ENCODE results near the gene SMURF1. TPM values are rescaled to one million over a fixed set of nuclear protein-coding genes. Genes with fewer than 3 reads are reported as not detected.

The SMURF1 gene
- total RNA-seq, 2 experiments from 2014 or later, result 10.3 to 10.4 TPM

DNA sequence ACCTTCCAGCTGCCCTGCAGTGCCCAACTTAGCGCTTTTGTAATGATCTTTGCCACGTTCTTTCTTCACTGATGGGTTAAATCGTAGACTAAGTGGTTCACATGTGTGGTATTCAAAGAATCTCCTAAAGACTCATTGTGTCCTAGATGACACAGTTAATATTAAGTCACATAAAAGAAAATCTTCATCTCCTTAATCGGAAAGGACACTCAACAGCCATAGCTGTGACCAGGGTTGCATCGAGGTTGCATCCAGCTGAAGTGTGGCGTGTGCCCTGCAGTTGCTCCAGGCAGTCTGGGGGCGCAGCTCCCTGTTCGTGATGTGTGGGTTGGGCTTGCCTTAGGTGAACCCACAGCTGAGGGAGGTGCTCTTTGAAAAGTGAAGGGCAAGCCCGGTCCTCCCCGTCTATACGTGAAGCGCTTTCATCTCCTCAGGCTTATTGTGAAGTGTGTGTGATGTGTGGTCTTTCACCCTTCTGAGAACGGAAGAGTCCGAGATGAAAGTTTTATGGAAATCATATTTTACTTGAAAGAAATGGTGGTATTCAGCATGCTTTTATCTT, 142.9 kb downstream of the SMURF1 start:
- Mint-ChIP-seq H3K36me3 (ENCODE audit: low read depth) (peaks cover 49% of the 10 kb centered on the region), H3K4me1 (ENCODE audit: low read depth) (peaks cover 45% of the 10 kb centered on the region)

DNA sequence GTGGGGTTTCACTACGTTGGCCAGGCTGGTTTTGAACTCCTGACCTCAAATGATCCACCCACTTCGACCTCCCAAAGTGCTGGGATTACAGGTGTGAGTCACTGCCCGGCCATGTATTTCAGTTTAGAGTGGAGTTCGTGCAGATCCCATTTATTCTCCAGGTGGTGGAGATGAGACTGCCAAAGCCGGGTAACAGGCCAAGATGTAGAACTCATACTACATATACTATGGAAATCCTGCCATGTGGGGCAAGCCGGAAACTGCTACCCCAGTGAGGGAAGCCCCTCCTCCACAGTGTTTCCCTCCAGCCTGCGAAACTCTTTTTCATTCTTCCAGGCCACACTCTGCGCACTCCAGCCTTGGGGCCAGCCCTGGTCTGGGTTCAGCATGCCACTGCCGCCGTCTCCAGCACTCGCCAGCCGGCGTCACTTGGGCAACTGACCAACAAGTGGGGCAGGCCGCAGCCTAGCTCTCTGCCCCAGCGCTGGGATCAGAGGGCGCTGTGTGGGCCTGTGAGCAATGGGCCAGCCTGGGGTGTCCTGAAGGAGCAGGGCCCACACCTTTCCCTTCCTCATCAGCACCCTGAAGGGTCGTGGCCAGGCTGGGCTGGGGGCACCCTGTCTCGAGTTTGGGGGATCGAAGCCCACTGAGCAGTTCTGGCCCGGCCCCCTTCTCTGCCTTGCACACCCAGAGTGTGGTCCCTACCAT, 143.6 kb downstream of the SMURF1 start:
- ATAC-seq, result no peak
- CTCF ChIA-PET, result interaction anchor here (0.7 to 1.9 kb wide), 5 partner anchors 11 to 313 kb away, joined by 3 to 6 read pairs (median 4); no protein-coding TSS in a partner anchor

More for the DNA sequence above, 142.9 kb downstream of the SMURF1 start:
- peak overlapping the region; percentile 42 for H3K4me3 Mint-ChIP-seq
- H3K27me3 Mint-ChIP-seq (ENCODE audit: low read depth), result no peaks in the 10 kb centered on the region
- DNase-seq, result peak; percentile 67
- H3K27ac Mint-ChIP-seq, result peak overlapping the region; percentile 88
- POLR2A ChIA-PET, result no interaction called here
- CTCF ChIA-PET, result interaction anchor here (0.6 to 1.9 kb wide), 8 partner anchors 12 to 1400 kb away, joined by 3 to 6 read pairs (median 4); no protein-coding TSS in a partner anchor
- no peaks in the 10 kb centered on the region for H3K9me3 Mint-ChIP-seq (ENCODE audit: insufficient read depth)
- ATAC-seq, result peak; percentile 87

GRCh38 chr7:98998821-98999725, 144.8 kb downstream of the SMURF1 start:
- DNase-seq (no peak), ATAC-seq (no peak)
- Mint-ChIP-seq H3K27ac (peak overlapping the region; percentile 52), H3K9me3 (ENCODE audit: insufficient read depth) (no peaks in the 10 kb centered on the region), H3K27me3 (ENCODE audit: low read depth) (no peaks in the 10 kb centered on the region), H3K36me3 (ENCODE audit: low read depth) (peaks cover 51% of the 10 kb centered on the region), H3K4me1 (ENCODE audit: low read depth) (peaks cover 55% of the 10 kb centered on the region), H3K4me3 (no peak overlapping the region)
- CTCF ChIA-PET, result interaction anchor here (1.2 kb wide), 1 partner anchor 37 kb away, joined by 3 read pairs; no protein-coding TSS in a partner anchor
- POLR2A ChIA-PET, result no interaction called here

More for the DNA sequence above, 143.6 kb downstream of the SMURF1 start:
- peak overlapping the region; percentile 42 for H3K4me3 Mint-ChIP-seq
- H3K27me3 Mint-ChIP-seq (ENCODE audit: low read depth), result no peaks in the 10 kb centered on the region
- no peaks in the 10 kb centered on the region for H3K9me3 Mint-ChIP-seq (ENCODE audit: insufficient read depth)
- peaks cover 51% of the 10 kb centered on the region for H3K4me1 Mint-ChIP-seq (ENCODE audit: low read depth)
- H3K36me3 Mint-ChIP-seq (ENCODE audit: low read depth), result peaks cover 51% of the 10 kb centered on the region
- peak overlapping the region; percentile 88 for H3K27ac Mint-ChIP-seq
- POLR2A ChIA-PET, result no interaction called here
- no peak for DNase-seq

DNA sequence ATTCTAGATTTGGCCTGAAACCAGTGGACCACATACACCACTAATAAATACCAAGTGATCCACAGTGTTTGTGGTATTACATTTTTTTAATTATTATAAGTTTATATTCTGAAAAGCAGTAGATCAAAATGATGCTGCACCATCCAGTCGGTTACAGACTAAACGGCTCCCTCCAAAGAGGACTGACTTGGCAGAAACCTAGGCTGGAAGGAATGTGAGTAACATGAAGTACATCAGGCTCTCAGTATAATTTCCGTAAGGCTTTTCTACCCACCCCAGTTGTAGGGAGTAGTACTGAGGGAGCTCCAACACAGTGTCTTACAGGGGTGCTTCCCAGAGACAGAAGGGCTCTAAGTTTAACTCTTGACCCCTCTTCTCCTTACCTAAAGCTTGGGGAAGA, 146.1 kb downstream of the SMURF1 start:
- Mint-ChIP-seq H3K27ac (no peak overlapping the region), H3K36me3 (ENCODE audit: low read depth) (peaks cover 58% of the 10 kb centered on the region), H3K27me3 (ENCODE audit: low read depth) (no peaks in the 10 kb centered on the region), H3K9me3 (ENCODE audit: insufficient read depth) (no peaks in the 10 kb centered on the region), H3K4me3 (no peak overlapping the region), H3K4me1 (ENCODE audit: low read depth) (peaks cover 51% of the 10 kb centered on the region)
- POLR2A ChIA-PET, result no interaction called here
- DNase-seq (no peak), ATAC-seq (no peak)
- CTCF ChIA-PET, result interaction anchor here (1.0 kb wide), 1 partner anchor 9 kb away, joined by 5 read pairs; no protein-coding TSS in a partner anchor

GRCh38 chr7:98996150-98996552, 147.8 kb downstream of the SMURF1 start:
- Mint-ChIP-seq H3K4me1 (ENCODE audit: low read depth) (peaks cover 47% of the 10 kb centered on the region), H3K27me3 (ENCODE audit: low read depth) (no peaks in the 10 kb centered on the region), H3K36me3 (ENCODE audit: low read depth) (peaks cover 60% of the 10 kb centered on the region), H3K4me3 (no peak overlapping the region), H3K9me3 (ENCODE audit: insufficient read depth) (no peaks in the 10 kb centered on the region), H3K27ac (peak overlapping the region; percentile 70)
- DNase-seq (peak; percentile 43), ATAC-seq (peak; percentile 22)
- ChIA-PET POLR2A (no interaction called here), CTCF (no interaction called here)

DNA sequence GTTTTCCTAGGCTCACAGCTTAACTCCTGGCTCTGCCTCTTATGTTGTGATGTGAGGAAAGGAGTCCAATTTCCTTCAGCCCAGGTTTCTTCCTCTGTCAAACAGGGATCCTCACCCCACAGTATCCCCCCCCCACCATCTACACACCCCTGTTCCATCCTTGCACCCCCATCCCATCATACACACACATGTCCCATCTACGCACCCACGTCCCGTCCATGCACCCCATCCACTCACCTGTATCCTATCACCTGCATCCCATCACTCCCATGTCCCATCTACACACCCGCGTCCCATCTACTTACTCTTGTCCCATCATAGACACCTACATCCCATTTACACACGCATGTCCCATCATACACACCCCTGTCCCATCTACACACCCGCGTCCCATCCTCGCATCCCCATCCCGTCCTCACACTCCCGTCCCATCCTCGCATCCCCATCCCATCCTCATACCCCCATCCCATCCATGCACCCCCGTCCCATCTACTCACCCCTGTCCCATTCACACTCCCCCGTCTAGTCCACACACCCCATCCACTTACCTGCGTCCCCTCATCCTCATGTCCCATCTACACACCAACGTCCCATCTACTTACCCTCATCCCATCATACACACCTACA, 148.3 kb downstream of the SMURF1 start:
- Mint-ChIP-seq H3K9me3 (ENCODE audit: insufficient read depth) (no peaks in the 10 kb centered on the region), H3K27me3 (ENCODE audit: low read depth) (no peaks in the 10 kb centered on the region), H3K4me3 (no peak overlapping the region), H3K27ac (peak overlapping the region; percentile 70), H3K36me3 (ENCODE audit: low read depth) (peaks cover 58% of the 10 kb centered on the region), H3K4me1 (ENCODE audit: low read depth) (peaks cover 42% of the 10 kb centered on the region)
- DNase-seq (no peak), ATAC-seq (no peak)
- CTCF ChIA-PET, result interaction anchor here (1.0 kb wide), 1 partner anchor 280 kb away, joined by 3 read pairs; no protein-coding TSS in a partner anchor
- POLR2A ChIA-PET, result no interaction called here

DNA sequence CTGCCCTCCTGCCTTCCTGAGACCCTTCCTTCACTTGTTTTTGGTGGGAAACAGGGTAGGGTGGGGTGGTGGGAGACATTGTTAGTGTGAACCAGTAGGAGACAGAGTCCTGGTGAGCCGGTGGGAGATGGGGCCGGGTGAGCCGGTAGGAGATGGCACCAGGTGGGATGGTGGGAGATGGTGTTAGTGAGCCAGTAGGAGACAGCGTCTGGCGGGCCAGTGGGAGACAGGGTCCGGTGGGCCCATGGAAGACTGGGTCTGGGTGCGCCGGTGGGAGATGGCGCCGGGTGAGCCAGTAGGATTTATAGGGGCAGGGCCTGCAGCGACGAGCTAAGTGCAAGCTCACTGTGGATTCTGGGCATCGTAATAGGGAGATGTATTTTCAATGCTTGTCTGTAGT, 148.8 kb downstream of the SMURF1 start:
- Mint-ChIP-seq H3K9me3 (ENCODE audit: insufficient read depth) (no peaks in the 10 kb centered on the region), H3K4me3 (no peak overlapping the region), H3K36me3 (ENCODE audit: low read depth) (peaks cover 62% of the 10 kb centered on the region), H3K4me1 (ENCODE audit: low read depth) (peaks cover 45% of the 10 kb centered on the region), H3K27ac (no peak overlapping the region), H3K27me3 (ENCODE audit: low read depth) (no peaks in the 10 kb centered on the region)
- POLR2A ChIA-PET, result no interaction called here
- DNase-seq, result no peak
- CTCF ChIA-PET, result interaction anchor here (1.0 kb wide), 1 partner anchor 281 kb away, joined by 3 read pairs; no protein-coding TSS in a partner anchor
- ATAC-seq, result no peak

- ChIA-PET POLR2A (no interaction called here), CTCF (interaction anchor here (0.9 to 1.0 kb wide), 2 partner anchors 8 to 282 kb away, joined by 3 read pairs; no protein-coding TSS in a partner anchor)
- ATAC-seq, result no peak
- peaks cover 47% of the 10 kb centered on the region for H3K4me1 Mint-ChIP-seq (ENCODE audit: low read depth)
- H3K9me3 Mint-ChIP-seq (ENCODE audit: insufficient read depth), result no peaks in the 10 kb centered on the region
- no peak overlapping the region for H3K27ac Mint-ChIP-seq
- DNase-seq, result no peak
- H3K4me3 Mint-ChIP-seq, result no peak overlapping the region
- H3K36me3 Mint-ChIP-seq (ENCODE audit: low read depth), result peaks cover 63% of the 10 kb centered on the region
- no peaks in the 10 kb centered on the region for H3K27me3 Mint-ChIP-seq (ENCODE audit: low read depth)
These were observed 149.6 kb downstream of the SMURF1 start for GRCh38 chr7:98994046-98994944.

GRCh38 chr7:98993024-98993897, 150.6 kb downstream of the SMURF1 start:
- POLR2A ChIA-PET, result no interaction called here
- CTCF ChIA-PET, result interaction anchor here (0.9 to 1.4 kb wide), 3 partner anchors 9 to 318 kb away, joined by 3 read pairs; no protein-coding TSS in a partner anchor
- DNase-seq (no peak), ATAC-seq (no peak)
- no peaks in the 10 kb centered on the region for H3K9me3 Mint-ChIP-seq (ENCODE audit: insufficient read depth)
- H3K27me3 Mint-ChIP-seq (ENCODE audit: low read depth), result no peaks in the 10 kb centered on the region
- H3K27ac Mint-ChIP-seq, result no peak overlapping the region
- peaks cover 68% of the 10 kb centered on the region for H3K36me3 Mint-ChIP-seq (ENCODE audit: low read depth)
- peaks cover 51% of the 10 kb centered on the region for H3K4me1 Mint-ChIP-seq (ENCODE audit: low read depth)
- H3K4me3 Mint-ChIP-seq, result no peak overlapping the region

- POLR2A ChIA-PET, result no interaction called here
- DNase-seq (no peak), ATAC-seq (no peak)
- H3K9me3 Mint-ChIP-seq (ENCODE audit: insufficient read depth), result no peaks in the 10 kb centered on the region
- no peaks in the 10 kb centered on the region for H3K27me3 Mint-ChIP-seq (ENCODE audit: low read depth)
- H3K36me3 Mint-ChIP-seq (ENCODE audit: low read depth), result peaks cover 76% of the 10 kb centered on the region
- peaks cover 62% of the 10 kb centered on the region for H3K4me1 Mint-ChIP-seq (ENCODE audit: low read depth)
- H3K4me3 Mint-ChIP-seq, result no peak overlapping the region
- no peak overlapping the region for H3K27ac Mint-ChIP-seq
- CTCF ChIA-PET, result interaction anchor here (0.9 to 1.4 kb wide), 2 partner anchors 11 to 319 kb away, joined by 3 read pairs; no protein-coding TSS in a partner anchor
These were observed 151.8 kb downstream of the SMURF1 start for GRCh38 chr7:98992076-98992475.

Data from activated CD8-positive, alpha-beta T cell treated with anti-CD3 and anti-CD28 coated beads, Interleukin-2, amount 10 ng/mL, durations not matched to agents 7 days and 5 days (primary cell).